ENCODE results near the gene ACOXL.
"Not testable (repeated sequence)": the region's sequence is repeated elsewhere in the genome, so short reads cannot be mapped to it uniquely, and the experiment has no call there.

Gene ACOXL

GRCh38 chr2:110834134-110834827 lies 101.9 kb downstream of the ACOXL start:
- DNase-seq, result no peak

DNA sequence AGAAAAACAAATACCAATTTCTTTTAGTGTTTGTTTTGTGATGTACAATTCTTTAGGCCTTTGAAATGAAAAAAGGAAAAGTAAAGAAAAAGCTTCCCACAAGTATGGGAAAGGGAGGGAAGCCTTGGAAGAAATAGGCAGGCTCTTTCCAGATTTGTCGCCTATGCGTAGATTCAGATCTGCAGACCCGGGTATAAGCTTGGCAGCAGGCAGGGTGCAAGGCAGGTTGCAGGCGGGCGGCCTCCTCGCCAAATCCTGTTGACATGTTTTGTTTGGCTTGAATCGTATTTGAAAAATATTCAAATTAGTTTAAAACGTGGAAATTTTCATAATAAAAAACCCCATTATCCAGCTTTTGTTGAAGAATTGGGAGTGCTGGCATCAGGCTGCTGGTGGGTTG lies 104.3 kb downstream of the ACOXL start:
- no peak for DNase-seq

GRCh38 chr2:110837446-110838409 lies 105.4 kb downstream of the ACOXL start:
- no peak for DNase-seq

- DNase-seq, result no peak
Measured at GRCh38 chr2:110838657-110839384, 106.4 kb downstream of the ACOXL start.

DNA sequence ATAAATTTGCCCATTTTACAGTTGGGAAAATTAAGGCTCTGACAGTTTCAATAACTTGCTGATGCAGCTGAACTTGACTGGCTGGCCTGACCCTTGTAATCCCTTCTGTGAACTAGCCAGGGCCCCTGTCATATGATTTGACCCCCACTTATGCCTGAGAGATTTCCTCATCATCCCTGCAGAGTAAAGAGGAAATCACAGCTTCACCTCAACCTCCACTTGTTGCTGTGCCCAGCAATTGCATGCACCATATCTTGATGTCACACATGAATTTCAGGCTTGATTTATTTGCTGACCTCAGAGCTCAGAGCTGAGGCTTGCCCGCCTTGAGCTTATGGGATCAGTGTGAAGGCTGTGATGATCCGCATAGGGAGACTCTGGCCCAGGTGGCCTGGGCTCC lies 108.1 kb downstream of the ACOXL start:
- no peak for DNase-seq

- no peak for DNase-seq
Measured at GRCh38 chr2:110842048-110842447, 109.7 kb downstream of the ACOXL start.

GRCh38 chr2:110843496-110843895 lies 111.1 kb downstream of the ACOXL start:
- DNase-seq, result no peak

- no peak for DNase-seq
Measured at GRCh38 chr2:110843959-110844510, 111.7 kb downstream of the ACOXL start.

DNA sequence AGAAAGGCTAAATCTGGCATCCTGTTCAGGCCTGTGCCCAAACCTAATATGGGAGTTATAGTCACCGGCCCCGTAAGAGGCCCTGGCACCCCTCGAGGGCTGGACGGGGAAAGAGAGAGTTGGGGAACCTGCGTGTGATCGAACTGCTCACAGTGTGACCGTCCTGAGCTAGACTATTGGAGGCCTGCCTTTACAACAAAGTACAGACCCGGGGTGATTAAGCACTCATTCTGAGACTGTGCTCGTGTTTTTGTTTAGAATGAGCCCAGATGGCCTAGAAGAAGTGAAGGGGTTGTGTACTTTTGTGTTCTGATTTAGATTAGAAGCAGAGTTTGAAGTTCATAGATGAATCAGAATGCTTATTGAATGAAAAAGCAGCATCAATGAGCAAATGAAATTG lies 115.3 kb downstream of the ACOXL start:
- no peak for DNase-seq

GRCh38 chr2:110848071-110848470 lies 115.7 kb downstream of the ACOXL start:
- no peak for DNase-seq

GRCh38 chr2:110848519-110849030 lies 116.2 kb downstream of the ACOXL start:
- no peak for DNase-seq

GRCh38 chr2:110851531-110851930 lies 119.2 kb downstream of the ACOXL start:
- no peak for DNase-seq

GRCh38 chr2:110852051-110852450 lies 119.7 kb downstream of the ACOXL start:
- no peak for DNase-seq

- DNase-seq, result peak; percentile 73
Measured at GRCh38 chr2:110852541-110853263, 120.3 kb downstream of the ACOXL start.

GRCh38 chr2:110853516-110853915 lies 121.1 kb downstream of the ACOXL start:
- DNase-seq, result peak; percentile 63

GRCh38 chr2:110853948-110854347 lies 121.6 kb downstream of the ACOXL start:
- no peak for DNase-seq

DNA sequence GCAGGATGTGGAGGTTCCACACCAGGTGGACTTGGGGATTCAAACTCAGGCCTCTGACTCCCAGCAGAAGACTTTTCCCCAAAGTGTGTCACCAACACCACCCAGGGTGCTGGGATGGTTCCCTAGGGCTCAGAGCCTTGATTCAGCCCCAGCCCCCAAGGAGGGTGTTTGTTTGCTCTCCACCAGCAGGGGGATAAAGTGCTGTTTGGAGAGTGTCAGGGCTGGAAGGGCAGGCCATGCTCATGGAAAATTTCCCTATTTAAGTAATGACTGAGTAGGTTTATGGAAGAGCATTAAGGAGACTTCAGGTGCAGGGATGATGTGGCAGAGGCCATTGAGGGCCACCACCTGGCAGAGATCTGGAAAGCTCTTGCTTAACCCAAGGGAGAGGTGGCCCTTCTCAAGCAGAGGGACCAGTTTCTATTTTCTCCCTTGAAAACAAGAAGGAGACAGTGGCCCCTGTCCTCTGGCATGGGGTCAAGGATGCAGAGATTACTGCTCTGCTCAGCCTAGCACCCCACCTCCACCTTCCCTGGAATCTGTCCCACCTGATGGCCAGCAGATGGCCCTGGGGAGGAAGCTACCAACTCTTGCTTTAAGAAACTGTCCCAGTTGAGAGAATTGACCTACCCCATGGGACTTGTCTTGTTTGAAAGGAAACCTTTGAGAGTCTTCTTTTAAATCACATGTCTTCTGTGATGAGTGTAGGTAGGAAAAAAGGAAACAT lies 122.1 kb downstream of the ACOXL start:
- no peak for DNase-seq

- not testable (repeated sequence) for DNase-seq
Measured at GRCh38 chr2:110855841-110856240, 123.5 kb downstream of the ACOXL start.

- peak; percentile 79 for DNase-seq
Measured at GRCh38 chr2:110858135-110858725, 125.9 kb downstream of the ACOXL start.

DNA sequence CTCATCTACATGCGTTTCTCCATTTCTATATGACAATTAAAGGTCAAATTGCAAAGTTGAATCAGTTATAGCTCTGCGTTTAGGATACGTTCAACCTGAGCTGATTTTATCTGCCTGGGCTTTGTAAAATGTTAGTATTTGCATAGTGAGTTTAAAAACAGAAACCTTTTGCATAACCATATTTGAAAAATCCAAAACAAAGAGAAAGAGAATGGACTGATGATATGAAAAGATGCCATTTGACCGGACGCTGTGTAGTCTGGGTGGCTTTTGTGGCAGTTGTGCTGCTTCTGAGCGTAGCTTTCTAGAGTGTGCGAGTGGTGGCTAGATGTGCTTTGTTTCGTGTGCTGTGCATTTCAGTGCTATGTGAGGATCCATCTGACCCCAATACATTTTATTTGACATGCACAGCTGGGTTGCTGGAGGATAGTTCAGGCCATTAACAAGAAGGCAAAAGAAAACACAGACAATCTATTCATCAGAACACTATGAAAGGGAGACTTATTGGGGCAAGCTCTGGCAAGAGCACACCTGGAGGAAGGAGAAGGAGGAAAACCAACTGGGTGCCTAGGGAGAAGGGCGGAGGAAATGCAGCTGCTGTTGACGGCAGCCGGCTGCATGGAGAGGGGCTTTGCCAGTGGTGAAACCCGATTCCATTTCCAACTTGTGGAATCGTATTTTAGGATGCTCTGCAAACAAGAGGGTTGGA lies 126.8 kb downstream of the ACOXL start:
- no peak for DNase-seq
